HL-60 (cell line): ENCODE data around the gene BTG4.

ENCODE experiments used
- DNase-seq, 2 experiments: peaks; one replicate each; pipeline ENCODE4 v3.0.0-alpha.2; 2010 to 2020; ENCODE audit warnings: low read depth in 1 of 2, low spot score in 1 of 2
- H3K27ac ChIP-seq: fragments of 250-450 bp; sonication (Bioruptor Pico); replicated peaks from 2 replicates; pipeline ENCODE4 v1.5.1; 2020; ENCODE audit warnings: mild to moderate bottlenecking, moderate library complexity
- H3K27me3 ChIP-seq: fragments of 250-450 bp; sonication (Bioruptor Pico); 2 replicates; pipeline ENCODE4 v1.5.1; 2021; ENCODE audit warnings: mild to moderate bottlenecking, moderate library complexity; ENCODE audit not compliant: insufficient read depth, poor library complexity, severe bottlenecking
- H3K4me3 ChIP-seq: replicated peaks from 2 replicates; pipeline ENCODE4 v1.5.1; 2011; ENCODE audit warnings: mild to moderate bottlenecking, control low read depth, low read length; ENCODE audit not compliant: insufficient read depth
- CTCF ChIP-seq: IDR thresholded peaks from one replicate; pipeline ENCODE4 v1.5.1; 2011; ENCODE audit warnings: low read length, control low read depth, inconsistent platforms; ENCODE audit not compliant: insufficient read depth
- GABPA ChIP-seq: IDR thresholded peaks from 2 replicates; pipeline ENCODE4 v1.6.1; 2012; ENCODE audit warnings: low read depth
- POLR2AphosphoS5 ChIP-seq: IDR thresholded peaks from 2 replicates; pipeline ENCODE4 v1.6.1; 2012; ENCODE audit warnings: low read depth
- REST ChIP-seq: IDR thresholded peaks from 2 replicates; pipeline ENCODE4 v1.6.1; 2012; ENCODE audit warnings: low read depth; ENCODE audit not compliant: insufficient replicate concordance
- SPI1 ChIP-seq: IDR thresholded peaks from 2 replicates; pipeline ENCODE4 v1.6.1; 2012; ENCODE audit warnings: low read depth, mild to moderate bottlenecking, borderline replicate concordance

BTG4 gene

GRCh38 chr11:111456086-111456858 is 55.9 kb downstream of the BTG4 start:
- H3K27ac ChIP-seq: no peak overlapping the region
- TF ChIP-seq CTCF: no peak
- no peak for TF ChIP-seq REST
- no peak for TF ChIP-seq SPI1
- TF ChIP-seq GABPA: no peak
- no peak for TF ChIP-seq POLR2AphosphoS5
- DNase-seq: no peak
- H3K4me3 ChIP-seq: no peak overlapping the region
- H3K27me3 ChIP-seq: peaks cover 10% of the 10 kb centered on the region

GRCh38 chr11:111455291-111456085 is 56.7 kb downstream of the BTG4 start:
- no peak for DNase-seq
- TF ChIP-seq REST: no peak
- no peak for TF ChIP-seq SPI1
- Histone ChIP-seq H3K27ac (no peak overlapping the region), H3K4me3 (no peak overlapping the region), H3K27me3 (peaks cover 10% of the 10 kb centered on the region)

GRCh38 chr11:111454561-111455192 is 57.5 kb downstream of the BTG4 start:
- Histone ChIP-seq H3K4me3 (no peak overlapping the region), H3K27ac (no peak overlapping the region), H3K27me3 (peaks cover 9% of the 10 kb centered on the region)
- DNase-seq: peak; percentile 15 to 42
- TF ChIP-seq GABPA (no peak), CTCF (no peak), SPI1 (no peak), REST (no peak), POLR2AphosphoS5 (no peak)
